H1 (cell line): ENCODE results near the gene RSU1. TPM values are rescaled to one million over a fixed set of nuclear protein-coding genes. Genes with fewer than 3 reads are reported as not detected.

Experiments used
- CTCF ChIA-PET: fragments of 300-600 bp; sonication (Branson Sonifier 250); formaldehyde crosslinking; loops from one replicate; lab custom pipeline; 2021; ENCODE audit not compliant: partially characterized antibody; lab: Charles Lee
- POLR2A ChIA-PET: fragments of 300-600 bp; sonication (Branson Sonifier 250); formaldehyde crosslinking; loops from one replicate; lab custom pipeline; 2021; ENCODE audit warnings: inconsistent platforms; ENCODE audit not compliant: partially characterized antibody; lab: Charles Lee
- DNase-seq, 2 experiments: peaks; one replicate each; pipeline versions ENCODE4 v3.0.0 to v3.0.0-alpha.2; 2010 to 2022; ENCODE audit warnings: low spot score in 2 of 2, low read depth in 1 of 2, mixed read lengths in 1 of 2
- FAIRE-seq: peaks from 2 replicates; lab custom pipeline; 2011; peaks lifted over from hg19 to GRCh38; lab: Jason Lieb, UNC
- H2AFZ ChIP-seq: 2 replicates; pipeline ENCODE4 v1.8.1; 2012; ENCODE audit warnings: low read length, inconsistent platforms
- H2AK5ac ChIP-seq: 2 replicates; pipeline ENCODE4 v1.6.1; 2013; ENCODE audit warnings: low read depth, low read length
- H2BK120ac ChIP-seq: replicated peaks from 2 replicates; pipeline ENCODE3; 2013; ENCODE audit warnings: low read depth, low read length, inconsistent platforms
- H2BK12ac ChIP-seq: 2 replicates; pipeline ENCODE4 v1.6.1; 2013; ENCODE audit warnings: low read depth, low read length
- H2BK15ac ChIP-seq: 2 replicates; pipeline ENCODE4 v1.6.1; 2013; ENCODE audit warnings: low read length
- H2BK20ac ChIP-seq: 2 replicates; pipeline ENCODE4 v1.6.1; 2013; ENCODE audit warnings: low read length
- H2BK5ac ChIP-seq: 2 replicates; pipeline ENCODE4 v1.6.1; 2013; ENCODE audit warnings: low read depth, low read length
- H3K14ac ChIP-seq: 2 replicates; pipeline ENCODE4 v1.6.1; 2013; ENCODE audit warnings: inconsistent platforms; ENCODE audit not compliant: insufficient read length
- H3K18ac ChIP-seq: 2 replicates; pipeline ENCODE4 v1.6.1; 2013; ENCODE audit warnings: low read length; ENCODE audit errors: extremely low read depth
- H3K23ac ChIP-seq: 2 replicates; pipeline ENCODE4 v1.6.1; 2013; ENCODE audit warnings: inconsistent platforms; ENCODE audit not compliant: insufficient read length
- H3K23me2 ChIP-seq: 2 replicates; pipeline ENCODE4 v1.6.1; 2013; ENCODE audit warnings: low read depth, low read length
- H3K27ac ChIP-seq: 2 replicates; pipeline ENCODE4 v1.6.1; 2011; ENCODE audit warnings: low read depth, low read length, inconsistent platforms
- H3K27me3 ChIP-seq, 4 experiments: replicated peaks in 1 of 4; 1 replicate in 1 of 4; 2 replicates in 3 of 4; pipeline versions ENCODE4 v1.6.1 to v1.8.1; 2011 to 2013; ENCODE audit warnings: low read length in 3 of 4, mild to moderate bottlenecking in 3 of 4, inconsistent platforms in 2 of 4, mixed read lengths in 2 of 4, moderate library complexity in 1 of 4; ENCODE audit not compliant: control insufficient read depth in 3 of 4, insufficient read depth in 3 of 4; ENCODE audit errors: extremely low read depth in 1 of 4
- H3K36me3 ChIP-seq, 4 experiments: 2 replicates each; pipeline versions ENCODE4 v1.6.1 to v1.8.1; 2011 to 2013; ENCODE audit warnings: mild to moderate bottlenecking in 4 of 4, low read length in 3 of 4, moderate library complexity in 2 of 4, control low read depth in 1 of 4, inconsistent platforms in 1 of 4; ENCODE audit not compliant: insufficient read depth in 4 of 4, control insufficient read depth in 2 of 4
- H3K4ac ChIP-seq: replicated peaks from 2 replicates; pipeline ENCODE3; 2013; ENCODE audit warnings: low read length, low read depth, mixed read lengths, inconsistent platforms; ENCODE audit not compliant: insufficient read length
- H3K4me1 ChIP-seq, 4 experiments: replicated peaks in 1 of 4; 1 replicate in 1 of 4; 2 replicates in 3 of 4; pipeline versions ENCODE4 v1.6.1 to v1.8.1; 2011 to 2013; ENCODE audit warnings: low read length in 3 of 4, inconsistent platforms in 2 of 4, mixed read lengths in 1 of 4; ENCODE audit not compliant: insufficient read depth in 4 of 4, control insufficient read depth in 3 of 4
- H3K4me2 ChIP-seq, 2 experiments: 2 replicates each; pipeline versions ENCODE4 v1.6.1 to v1.8.1; 2011 to 2013; ENCODE audit warnings: low read depth in 2 of 2, low read length in 2 of 2, control low read depth in 1 of 2, inconsistent platforms in 1 of 2, mild to moderate bottlenecking in 1 of 2; ENCODE audit not compliant: insufficient read depth in 1 of 2
- H3K4me3 ChIP-seq, 4 experiments: fragments of 200-600, 300-600 bp in 1 of 4; sonication (generic), shearing (Covaris generic), sonication (Bioruptor Twin) in 1 of 4; 2 replicates each; pipeline versions ENCODE4 v1.5.1 to v1.8.1; 2011 to 2016; ENCODE audit warnings: low read length in 4 of 4, low read depth in 3 of 4, control low read depth in 2 of 4, inconsistent platforms in 2 of 4, mild to moderate bottlenecking in 2 of 4, mixed read lengths in 1 of 4, moderate library complexity in 1 of 4; ENCODE audit not compliant: insufficient read depth in 2 of 4; ENCODE audit errors: extremely low read depth in 1 of 4
- H3K56ac ChIP-seq: replicated peaks from 2 replicates; pipeline ENCODE3; 2013; ENCODE audit warnings: low read depth, mild to moderate bottlenecking, mixed read lengths, low read length, inconsistent platforms; ENCODE audit not compliant: insufficient read length
- H3K79me1 ChIP-seq: 2 replicates; pipeline ENCODE4 v1.6.1; 2013; ENCODE audit warnings: low read depth, low read length, control low read depth
- H3K79me2 ChIP-seq, 2 experiments: 2 replicates each; pipeline versions ENCODE4 v1.6.1 to v1.8.1; 2012 to 2013; ENCODE audit warnings: low read length in 2 of 2, mild to moderate bottlenecking in 2 of 2, inconsistent platforms in 1 of 2; ENCODE audit not compliant: insufficient read depth in 2 of 2, control insufficient read depth in 1 of 2
- H3K9ac ChIP-seq, 4 experiments: replicated peaks in 1 of 4; 1 replicate in 1 of 4; 2 replicates in 3 of 4; pipeline versions ENCODE4 v1.6.1 to v1.8.1; 2011 to 2013; ENCODE audit warnings: low read depth in 3 of 4, low read length in 3 of 4, control low read depth in 2 of 4, mild to moderate bottlenecking in 2 of 4, moderate library complexity in 2 of 4, inconsistent platforms in 1 of 4; ENCODE audit errors: extremely low read depth in 1 of 4
- H3K9me3 ChIP-seq, 2 experiments: 2 replicates each; pipeline versions ENCODE4 v1.6.1 to v1.8.1; 2012 to 2013; ENCODE audit warnings: mild to moderate bottlenecking in 2 of 2, moderate library complexity in 2 of 2, control low read depth in 1 of 2, inconsistent platforms in 1 of 2, low read depth in 1 of 2, low read length in 1 of 2, mixed read lengths in 1 of 2; ENCODE audit not compliant: insufficient read depth in 2 of 2
- H4K20me1 ChIP-seq, 2 experiments: replicated peaks in 1 of 2; 2 replicates each; pipeline versions ENCODE3 to v1.8.1; 2011 to 2013; ENCODE audit warnings: inconsistent platforms in 2 of 2, low read length in 2 of 2, mild to moderate bottlenecking in 1 of 2; ENCODE audit not compliant: insufficient read depth in 2 of 2, control insufficient read depth in 1 of 2
- H4K5ac ChIP-seq: 2 replicates; pipeline ENCODE4 v1.6.1; 2013; ENCODE audit warnings: low read length, low read depth, mixed read lengths, inconsistent platforms; ENCODE audit not compliant: insufficient read length
- H4K8ac ChIP-seq: 2 replicates; pipeline ENCODE4 v1.8.0; 2013; ENCODE audit warnings: mild to moderate bottlenecking, moderate library complexity, low read length, inconsistent platforms; ENCODE audit not compliant: insufficient read depth; ENCODE audit errors: extremely low read depth
- H4K91ac ChIP-seq: replicated peaks from 2 replicates; pipeline ENCODE3; 2013; ENCODE audit warnings: low read length, mixed read lengths, inconsistent platforms; ENCODE audit not compliant: insufficient read length
- CTBP2 ChIP-seq: IDR thresholded peaks from 2 replicates; pipeline ENCODE4 v1.7.0; 2011; ENCODE audit warnings: borderline replicate concordance, mild to moderate bottlenecking, moderate library complexity, mixed read lengths, low read length; ENCODE audit not compliant: insufficient read depth, insufficient read length
- EGR1 ChIP-seq: IDR thresholded peaks from 2 replicates; pipeline ENCODE4 v1.6.1; 2011; ENCODE audit warnings: low read depth, low read length, borderline replicate concordance
- EP300 ChIP-seq, 2 experiments: IDR thresholded peaks; 1 replicate in 1 of 2; 2 replicates in 1 of 2; pipeline ENCODE4 v1.6.1; 2011 to 2012; ENCODE audit warnings: low read depth in 2 of 2, low read length in 2 of 2, mild to moderate bottlenecking in 2 of 2, borderline replicate concordance in 1 of 2, inconsistent platforms in 1 of 2, moderate library complexity in 1 of 2
- KDM1A ChIP-seq: fragments of 200-600, 300-600 bp; sonication (generic); IDR thresholded peaks from 2 replicates; pipeline ENCODE4 v1.7.1; 2016; ENCODE audit warnings: mild to moderate bottlenecking, low read length, borderline replicate concordance
- POLR2AphosphoS5 ChIP-seq: IDR thresholded peaks from 2 replicates; pipeline ENCODE4 v1.6.1; 2011; ENCODE audit warnings: low read depth, low read length
- RBBP5 ChIP-seq: IDR thresholded peaks from 2 replicates; pipeline ENCODE4 v1.7.1; 2012; ENCODE audit warnings: low read depth, mild to moderate bottlenecking, inconsistent platforms, low read length, moderate library complexity, borderline replicate concordance
- RFX5 ChIP-seq: IDR thresholded peaks from 2 replicates; pipeline ENCODE4 v1.6.1; 2011; ENCODE audit warnings: low read depth, low read length, improper control_type of control experiment, borderline replicate concordance
- SIX5 ChIP-seq: IDR thresholded peaks from 2 replicates; pipeline ENCODE4 v1.6.1; 2011; ENCODE audit warnings: mild to moderate bottlenecking, low read depth, low read length
- SUZ12 ChIP-seq: fragments of 200-600 bp; sonication (generic); IDR thresholded peaks from 2 replicates; pipeline ENCODE4 v1.6.1; 2012; ENCODE audit warnings: mild to moderate bottlenecking, inconsistent platforms, low read length, moderate library complexity, mixed read lengths
- TCF12 ChIP-seq: IDR thresholded peaks from 2 replicates; pipeline ENCODE4 v1.6.1; 2011; ENCODE audit warnings: low read depth, mild to moderate bottlenecking, low read length
- YY1 ChIP-seq: IDR thresholded peaks from 2 replicates; pipeline ENCODE4 v1.6.1; 2011; ENCODE audit warnings: low read depth, mild to moderate bottlenecking, low read length
- WGBS, 2 experiments: shearing (Covaris generic) in 1 of 2; methylation state at CpG; one replicate each; pipeline versions ENCODE4 v1.1.6 to v1.1.7; 2013 to 2015; ENCODE audit warnings: low lambda C conversion rate in 2 of 2, mixed read lengths in 2 of 2, inconsistent platforms in 1 of 2, low coverage in 1 of 2, missing lambda C conversion rate in 1 of 2; ENCODE audit not compliant: insufficient replicate concordance in 2 of 2, insufficient coverage in 1 of 2, insufficient read length in 1 of 2; ENCODE audit errors: extremely low coverage in 1 of 2, missing lambda C conversion rate in 1 of 2; 5-methylcytosine and 5-hydroxymethylcytosine counted together
- polyA plus RNA-seq, 7 experiments: library from polyadenylated mRNA; depleted of rRNA in 3 of 7; stranded (reverse) in 5 of 7; unstranded in 2 of 7; fragments of >200 nt in 5 of 7; fragments of 200-250 nt in 2 of 7; gene quantifications; 1 replicate in 5 of 7; 2 replicates in 1 of 7; 4 replicates in 1 of 7; pipeline versions ENCODE4 v1.2.1 to v1.2.3, GENCODE V29; 2011 to 2013; ENCODE audit warnings: missing spikeins in 2 of 7, mixed read lengths in 2 of 7
- total RNA-seq: library from RNA; stranded (reverse); fragmentation: NEBNext Ultra II Directional; extraction: Animal tissue kit (Norgen Biotek cat#: 25700); gene quantifications from 2 replicates; pipeline ENCODE4 v1.2.1, GENCODE V29; 2021

The RSU1 gene
- total and polyA plus RNA-seq, 2 of the 8 experiments (the other 6 are each of a cell fraction or from before 2014, with no cell fraction given) = 50.0 to 68.2 TPM

DNA sequence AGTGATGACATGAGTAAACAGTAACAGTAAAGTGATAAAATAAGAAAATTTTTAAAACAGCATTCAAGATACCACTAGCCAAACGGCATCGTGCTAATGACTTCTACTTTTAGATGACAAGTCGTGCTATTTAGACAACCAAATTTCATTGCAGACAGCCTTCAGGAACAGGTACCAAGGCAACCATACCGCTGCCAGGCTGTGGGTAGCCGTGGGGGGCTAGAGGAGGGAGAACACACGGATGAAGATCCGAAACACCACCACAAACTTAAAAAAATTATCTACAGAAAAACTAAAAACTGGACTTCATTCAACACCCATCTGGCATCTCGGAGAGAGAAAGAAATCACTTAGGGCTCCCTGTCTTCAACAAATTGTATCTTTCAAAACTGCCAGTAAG is 89.6 kb downstream of the RSU1 start:
- no peak overlapping the region for H2BK5ac ChIP-seq
- no peak for FAIRE-seq
- no peaks in the 10 kb centered on the region for H3K23me2 ChIP-seq
- WGBS, 2 experiments = 80% methylated on average over 8 of the region's 8 CpGs; no CpG with 5 or more reads in 1 of the 2 experiments
- TF ChIP-seq SIX5 = no peak
- TF ChIP-seq SUZ12 = no peak
- TF ChIP-seq RBBP5 = no peak
- TF ChIP-seq EGR1 = no peak
- no peak for TF ChIP-seq EP300 (IDR thresholded peaks at IDR 0.05; ENCODE audit: borderline replicate concordance in 1 of 2, low read depth in 2 of 2, low read length in 2 of 2)
- TF ChIP-seq KDM1A = no peak
- no peak for TF ChIP-seq CTBP2
- no peak for TF ChIP-seq RFX5
- no peak for TF ChIP-seq TCF12
- no peak for TF ChIP-seq YY1
- TF ChIP-seq POLR2AphosphoS5 = no peak
- H3K4me1 ChIP-seq = no peaks in the 10 kb centered on the region
- no peaks in the 10 kb centered on the region for H3K9me3 ChIP-seq
- ChIA-PET CTCF (no interaction called here), POLR2A (no interaction called here)
- no peak overlapping the region for H3K56ac ChIP-seq
- H2AFZ ChIP-seq = no peak overlapping the region
- H3K23ac ChIP-seq = no peak overlapping the region
- DNase-seq = no peak
- no peak overlapping the region for H4K8ac ChIP-seq
- no peak overlapping the region for H2BK120ac ChIP-seq
- no peak overlapping the region for H3K9ac ChIP-seq
- H4K20me1 ChIP-seq = no peaks in the 10 kb centered on the region
- no peak overlapping the region for H2AK5ac ChIP-seq
- no peaks in the 10 kb centered on the region for H3K27me3 ChIP-seq
- no peaks in the 10 kb centered on the region; a peak in 1 of 8 replicates for H3K36me3 ChIP-seq
- H2BK12ac ChIP-seq = no peak overlapping the region
- no peak overlapping the region for H2BK20ac ChIP-seq
- H3K79me1 ChIP-seq = no peaks in the 10 kb centered on the region
- no peak overlapping the region for H3K18ac ChIP-seq
- no peaks in the 10 kb centered on the region for H3K79me2 ChIP-seq
- H4K5ac ChIP-seq = no peak overlapping the region
- H3K4ac ChIP-seq = no peak overlapping the region
- H3K27ac ChIP-seq = no peak overlapping the region
- no peak overlapping the region for H3K4me3 ChIP-seq
- no peak overlapping the region for H2BK15ac ChIP-seq
- no peak overlapping the region for H3K4me2 ChIP-seq
- no peak overlapping the region for H4K91ac ChIP-seq
- no peak overlapping the region for H3K14ac ChIP-seq
